ENCODE results near the gene FBXW5.

GRCh38 chr9:136900556-136900955 is 44.0 kb downstream of the FBXW5 start:
- no peak for TF ChIP-seq CTCF (IDR thresholded peaks at IDR 0.05)
- no peak for TF ChIP-seq POLR2AphosphoS5 (IDR thresholded peaks at IDR 0.05)

Data from transverse colon (tissue), 4 donors.